ENCODE results near the gene TMEM185A. TPM values are rescaled to one million over a fixed set of nuclear protein-coding genes. Genes with fewer than 3 reads are reported as not detected.
"Not testable (repeated sequence)": the region's sequence is repeated elsewhere in the genome, so short reads cannot be mapped to it uniquely, and the experiment has no call there.

TMEM185A gene
- total and polyA plus RNA-seq, 2 donors (not counting 1 experiment from before 2014, with no cell fraction given) = 17.3 to 24.9 TPM

DNA sequence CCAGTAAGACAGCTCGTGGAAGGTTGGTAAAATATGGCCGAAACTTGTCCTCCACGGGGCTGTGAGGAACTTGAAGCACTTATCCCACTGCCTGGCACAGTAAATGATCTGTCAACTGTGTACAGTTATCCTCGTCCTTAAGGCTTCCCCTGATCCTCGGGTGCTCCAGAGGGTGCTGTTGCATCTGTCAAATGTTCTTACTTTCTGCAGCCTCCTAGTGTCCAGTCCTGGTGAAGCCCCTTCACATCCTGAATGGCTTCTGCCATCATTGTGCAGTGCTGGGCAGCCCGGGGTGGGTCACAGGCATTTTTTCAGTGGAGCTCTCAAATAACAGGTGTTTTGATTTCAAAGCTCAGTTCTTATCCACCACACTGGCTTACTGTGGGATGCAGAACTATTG, 29.0 kb upstream of the TMEM185A start:
- H3K9me3 ChIP-seq (ENCODE audit: control insufficient read depth, insufficient read depth, low read depth, low read length); H4K20me1 ChIP-seq (ENCODE audit: control insufficient read depth, extremely low read depth, insufficient read depth, low read length); H3K4me1 ChIP-seq (ENCODE audit: control insufficient read depth, extremely low read depth, insufficient read depth, low read length); H3K27ac ChIP-seq (ENCODE audit: insufficient read depth, low read length); H3K4me3 ChIP-seq (replicated peaks in 1 of 4; ENCODE audit: control extremely low read depth in 1 of 4, insufficient read depth in 1 of 4, low read depth in 3 of 4, low read length in 4 of 4); H3K79me2 ChIP-seq (ENCODE audit: control insufficient read depth, insufficient read depth, low read length); H3K36me3 ChIP-seq (ENCODE audit: control insufficient read depth, insufficient read depth, low read length); H3K4me2 ChIP-seq (ENCODE audit: extremely low read depth, insufficient read depth, low read length); H3K27me3 ChIP-seq (ENCODE audit: control insufficient read depth, insufficient read depth, low read length); H2AFZ ChIP-seq (ENCODE audit: low read length); H3K9ac ChIP-seq (ENCODE audit: insufficient read depth, low read length); DNase-seq (ENCODE audit: low read depth in 2 of 2): not testable (repeated sequence)

GRCh38 chrX:149656260-149656884, 24.8 kb upstream of the TMEM185A start:
- not testable (repeated sequence) for H3K27ac ChIP-seq (ENCODE audit: insufficient read depth, low read length); H3K4me3 ChIP-seq (replicated peaks in 1 of 4; ENCODE audit: control extremely low read depth in 1 of 4, insufficient read depth in 1 of 4, low read depth in 3 of 4, low read length in 4 of 4); H3K9me3 ChIP-seq (ENCODE audit: control insufficient read depth, insufficient read depth, low read depth, low read length); DNase-seq (ENCODE audit: low read depth in 2 of 2); H3K4me2 ChIP-seq (ENCODE audit: extremely low read depth, insufficient read depth, low read length); H3K4me1 ChIP-seq (ENCODE audit: control insufficient read depth, extremely low read depth, insufficient read depth, low read length); H3K79me2 ChIP-seq (ENCODE audit: control insufficient read depth, insufficient read depth, low read length); H3K9ac ChIP-seq (ENCODE audit: insufficient read depth, low read length); H4K20me1 ChIP-seq (ENCODE audit: control insufficient read depth, extremely low read depth, insufficient read depth, low read length); H2AFZ ChIP-seq (ENCODE audit: low read length); H3K36me3 ChIP-seq (ENCODE audit: control insufficient read depth, insufficient read depth, low read length); H3K27me3 ChIP-seq (ENCODE audit: control insufficient read depth, insufficient read depth, low read length)

GRCh38 chrX:149652232-149652981, 20.8 kb upstream of the TMEM185A start:
- no peaks in the 10 kb centered on the region for H3K79me2 ChIP-seq (ENCODE audit: control insufficient read depth, insufficient read depth, low read length)
- H3K9me3 ChIP-seq (ENCODE audit: control insufficient read depth, insufficient read depth, low read depth, low read length) = no peaks in the 10 kb centered on the region
- no peaks in the 10 kb centered on the region for H3K4me1 ChIP-seq (ENCODE audit: control insufficient read depth, extremely low read depth, insufficient read depth, low read length)
- no peak for DNase-seq (ENCODE audit: low read depth in 2 of 2)
- no peak overlapping the region for H3K4me3 ChIP-seq (replicated peaks in 1 of 4; ENCODE audit: control extremely low read depth in 1 of 4, insufficient read depth in 1 of 4, low read depth in 3 of 4, low read length in 4 of 4)
- no peaks in the 10 kb centered on the region for H4K20me1 ChIP-seq (ENCODE audit: control insufficient read depth, extremely low read depth, insufficient read depth, low read length)
- TF ChIP-seq EZH2 (IDR thresholded peaks at IDR 0.05; ENCODE audit: low read length, missing control alignments) = no peak
- TF ChIP-seq, protein P1, sequence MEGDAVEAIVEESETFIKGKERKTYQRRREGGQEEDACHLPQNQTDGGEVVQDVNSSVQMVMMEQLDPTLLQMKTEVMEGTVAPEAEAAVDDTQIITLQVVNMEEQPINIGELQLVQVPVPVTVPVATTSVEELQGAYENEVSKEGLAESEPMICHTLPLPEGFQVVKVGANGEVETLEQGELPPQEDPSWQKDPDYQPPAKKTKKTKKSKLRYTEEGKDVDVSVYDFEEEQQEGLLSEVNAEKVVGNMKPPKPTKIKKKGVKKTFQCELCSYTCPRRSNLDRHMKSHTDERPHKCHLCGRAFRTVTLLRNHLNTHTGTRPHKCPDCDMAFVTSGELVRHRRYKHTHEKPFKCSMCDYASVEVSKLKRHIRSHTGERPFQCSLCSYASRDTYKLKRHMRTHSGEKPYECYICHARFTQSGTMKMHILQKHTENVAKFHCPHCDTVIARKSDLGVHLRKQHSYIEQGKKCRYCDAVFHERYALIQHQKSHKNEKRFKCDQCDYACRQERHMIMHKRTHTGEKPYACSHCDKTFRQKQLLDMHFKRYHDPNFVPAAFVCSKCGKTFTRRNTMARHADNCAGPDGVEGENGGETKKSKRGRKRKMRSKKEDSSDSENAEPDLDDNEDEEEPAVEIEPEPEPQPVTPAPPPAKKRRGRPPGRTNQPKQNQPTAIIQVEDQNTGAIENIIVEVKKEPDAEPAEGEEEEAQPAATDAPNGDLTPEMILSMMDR (conservative IDR thresholded peaks at IDR 0.05 in 1 of 2, IDR thresholded peaks at IDR 0.05 in 1 of 2; ENCODE audit: low read depth in 1 of 2, low read length in 2 of 2) = no peak
- no peak overlapping the region for H3K9ac ChIP-seq (ENCODE audit: insufficient read depth, low read length)
- H3K4me2 ChIP-seq (ENCODE audit: extremely low read depth, insufficient read depth, low read length) = no peak overlapping the region
- no peaks in the 10 kb centered on the region for H3K27me3 ChIP-seq (ENCODE audit: control insufficient read depth, insufficient read depth, low read length)
- H3K27ac ChIP-seq (ENCODE audit: insufficient read depth, low read length) = no peak overlapping the region
- no peaks in the 10 kb centered on the region for H3K36me3 ChIP-seq (ENCODE audit: control insufficient read depth, insufficient read depth, low read length)
- no peak overlapping the region for H2AFZ ChIP-seq (ENCODE audit: low read length)

DNA sequence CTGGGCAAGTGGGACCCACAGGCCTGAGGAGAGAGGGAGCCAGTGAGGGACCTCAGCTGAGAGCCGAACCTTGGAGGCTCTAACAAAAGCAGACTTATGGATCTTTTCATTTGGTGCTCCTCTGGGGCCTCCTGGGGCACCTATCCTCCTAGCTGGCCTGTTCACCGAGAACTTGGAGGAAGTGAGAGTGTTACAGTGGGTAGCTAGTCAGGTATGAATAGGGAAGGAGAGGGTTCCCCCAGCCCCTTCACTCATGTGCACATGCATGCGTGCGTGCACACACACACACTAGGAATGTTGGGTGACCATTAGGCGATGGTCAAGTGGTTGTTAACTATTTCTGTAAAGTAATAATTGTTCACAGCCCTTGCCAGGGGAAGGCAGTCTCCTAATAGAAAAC, 18.6 kb upstream of the TMEM185A start:
- no peak overlapping the region for H3K9ac ChIP-seq (ENCODE audit: insufficient read depth, low read length)
- no peaks in the 10 kb centered on the region for H4K20me1 ChIP-seq (ENCODE audit: control insufficient read depth, extremely low read depth, insufficient read depth, low read length)
- no peaks in the 10 kb centered on the region for H3K27me3 ChIP-seq (ENCODE audit: control insufficient read depth, insufficient read depth, low read length)
- no peak for TF ChIP-seq EZH2 (IDR thresholded peaks at IDR 0.05; ENCODE audit: low read length, missing control alignments)
- TF ChIP-seq, protein P1 (conservative IDR thresholded peaks at IDR 0.05 in 1 of 2, IDR thresholded peaks at IDR 0.05 in 1 of 2; ENCODE audit: low read depth in 1 of 2, low read length in 2 of 2) = no peak
- H3K79me2 ChIP-seq (ENCODE audit: control insufficient read depth, insufficient read depth, low read length) = no peaks in the 10 kb centered on the region
- no peaks in the 10 kb centered on the region for H3K36me3 ChIP-seq (ENCODE audit: control insufficient read depth, insufficient read depth, low read length)
- no peak overlapping the region for H3K27ac ChIP-seq (ENCODE audit: insufficient read depth, low read length)
- H2AFZ ChIP-seq (ENCODE audit: low read length) = no peak overlapping the region
- no peaks in the 10 kb centered on the region for H3K4me1 ChIP-seq (ENCODE audit: control insufficient read depth, extremely low read depth, insufficient read depth, low read length)
- no peak overlapping the region for H3K4me3 ChIP-seq (replicated peaks in 1 of 4; ENCODE audit: control extremely low read depth in 1 of 4, insufficient read depth in 1 of 4, low read depth in 3 of 4, low read length in 4 of 4)
- no peak overlapping the region for H3K4me2 ChIP-seq (ENCODE audit: extremely low read depth, insufficient read depth, low read length)
- DNase-seq (ENCODE audit: low read depth in 2 of 2) = no peak
- no peaks in the 10 kb centered on the region for H3K9me3 ChIP-seq (ENCODE audit: control insufficient read depth, insufficient read depth, low read depth, low read length)
